Spleen (tissue), 11 donors: Measurements from ENCODE around the gene ZNF267. TPM values are rescaled to one million over a fixed set of nuclear protein-coding genes. Genes with fewer than 3 reads are reported as not detected.

Experiments used
- DNase-seq: peaks from one replicate; pipeline ENCODE4 v3.0.0-alpha.2; 2020
- H3K27ac ChIP-seq, 8 donors: fragments of 200-600 bp; sonication (generic) in 7 of 8; 1 replicate in 4 of 8; 2 replicates in 4 of 8; pipeline versions ENCODE4 v1.5.0 to v1.8.0; 2016 to 2021; ENCODE audit warnings: inconsistent platforms in 4 of 8, mild to moderate bottlenecking in 4 of 8, moderate library complexity in 1 of 8
- H3K27me3 ChIP-seq, 7 donors: fragments of 200-600 bp; sonication (generic) in 6 of 7; replicated peaks in 1 of 7; 1 replicate in 4 of 7; 2 replicates in 3 of 7; pipeline versions ENCODE4 v1.5.0 to v1.8.0; 2016 to 2021; ENCODE audit warnings: inconsistent platforms in 3 of 7, mild to moderate bottlenecking in 1 of 7
- H3K36me3 ChIP-seq, 6 donors: fragments of 200-600 bp; sonication (generic) in 5 of 6; 1 replicate in 4 of 6; 2 replicates in 2 of 6; pipeline versions ENCODE4 v1.5.0 to v1.8.0; 2016 to 2021; ENCODE audit warnings: inconsistent platforms in 2 of 6
- H3K4me1 ChIP-seq, 6 donors: fragments of 200-600 bp; sonication (generic) in 5 of 6; 1 replicate in 3 of 6; 2 replicates in 3 of 6; pipeline versions ENCODE4 v1.5.0 to v1.8.0; 2016 to 2021; ENCODE audit warnings: inconsistent platforms in 3 of 6
- H3K4me3 ChIP-seq, 8 donors: fragments of 200-600 bp; sonication (generic) in 7 of 8; 1 replicate in 4 of 8; 2 replicates in 4 of 8; pipeline versions ENCODE4 v1.5.0 to v1.8.0; 2016 to 2021; ENCODE audit warnings: inconsistent platforms in 4 of 8, mild to moderate bottlenecking in 4 of 8, moderate library complexity in 2 of 8
- H3K9me3 ChIP-seq, 8 donors: fragments of 200-600 bp; sonication (generic) in 7 of 8; 1 replicate in 4 of 8; 2 replicates in 4 of 8; pipeline versions ENCODE4 v1.5.0 to v1.8.0; 2016 to 2021; ENCODE audit warnings: inconsistent platforms in 4 of 8
- CTCF ChIP-seq, 11 experiments: fragments of 200-600 bp in 7 of 11; fragments of 450-650 bp in 4 of 11; sonication (generic) in 4 of 11; IDR thresholded peaks in 8 of 11; conservative IDR thresholded peaks in 3 of 11; 1 replicate in 7 of 11; 2 replicates in 4 of 11; pipeline versions ENCODE4 v1.4.0 to v1.8.0; 2016 to 2021; ENCODE audit warnings: antibody characterized with exemption in 11 of 11, inconsistent platforms in 4 of 11, mild to moderate bottlenecking in 1 of 11
- POLR2A ChIP-seq, 3 donors: fragments of 450-650 bp; IDR thresholded peaks; one replicate each; pipeline ENCODE4 v1.5.1; 2017; ENCODE audit warnings: antibody characterized with exemption in 3 of 3, mild to moderate bottlenecking in 1 of 3
- POLR2AphosphoS5 ChIP-seq, 3 donors: sonication (generic); formaldehyde crosslinking; IDR thresholded peaks; one replicate each; pipeline ENCODE4 v1.5.1; 2017; ENCODE audit warnings: antibody characterized with exemption in 3 of 3
- WGBS, 5 donors: extraction: QIAGEN DNeasy Blood & Tissue Kit in 3 of 5; methylation state at CpG; one replicate each; pipeline versions ENCODE4 v1.1.5 to v1.1.7; 2013 to 2018; 5-methylcytosine and 5-hydroxymethylcytosine counted together
- intact Hi-C: fragments of 100-400 bp; cut with DNase I; formaldehyde crosslinking; loops from one replicate; pipeline ENCODE4 v1.15.0; 2023; ENCODE audit warnings: low total_unique reads
- polyA plus RNA-seq, 3 donors: library from polyadenylated mRNA; stranded (reverse); fragments of 200-250 nt; gene quantifications; one replicate each; pipeline ENCODE4 v1.2.1, GENCODE V29; 2013
- total RNA-seq, 7 donors: library from RNA; depleted of rRNA in 3 of 7; stranded (reverse); fragments of >200 nt in 3 of 7; fragmentation: NEBNext Ultra II Directional in 4 of 7; extraction: Animal tissue kit (Norgen Biotek cat#: 25700) in 4 of 7; gene quantifications; one replicate each; pipeline versions ENCODE4 v1.1.0 to v1.2.1, GENCODE V29; 2016 to 2021
- donor health status: healthy with polysubstance abuse.
- donor health status: DM: no; HTN: no; CAD: no; lungs with moderate emphysema.
- donor health status: DM: no; HTN: no; CAD: no.
- donor health status: Bipolar disorder and iron deficiency.
- donor health status: healthy.
- donor health status: DM: no; HTN: no; CAD: no.
- donor health status: DM: yes; HTN: yes; CAD: no.

The ZNF267 gene
- total and polyA plus RNA-seq, 10 donors: 9.0 to 50.6 (median 37.7) TPM

GRCh38 chr16:31871510-31871909 is 2.1 kb upstream of the ZNF267 start:
- intact Hi-C loops: no loop called here
- H3K4me3 ChIP-seq: no peak overlapping the region
- WGBS, 5 donors: 86 to 92% (median 89%) methylated on average over 3 of the region's 3 CpGs
- H3K4me1 ChIP-seq: peaks cover 38 to 69% (median 61%) of the 10 kb centered on the region in 6 donors
- H3K9me3 ChIP-seq: no peaks in the 10 kb centered on the region
- H3K27me3 ChIP-seq: no peaks in the 10 kb centered on the region
- TF ChIP-seq POLR2AphosphoS5 (IDR thresholded peaks at IDR 0.05) (no peak), CTCF (IDR thresholded peaks at IDR 0.05 in 8 of 11, conservative IDR thresholded peaks at IDR 0.05 in 3 of 11) (no peak), POLR2A (IDR thresholded peaks at IDR 0.05) (no peak)
- peak overlapping the region in 3 of 8 donors; percentile 93 to 99 (median 96) for H3K27ac ChIP-seq
- peaks cover 0 to 5% (median 0%) of the 10 kb centered on the region in 6 donors for H3K36me3 ChIP-seq
- DNase-seq: no peak

- no peak for DNase-seq
- H3K4me1 ChIP-seq: peaks cover 43 to 76% (median 68%) of the 10 kb centered on the region in 6 donors
- no peaks in the 10 kb centered on the region for H3K9me3 ChIP-seq
- intact Hi-C loops: no loop called here
- 86 to 94% (median 92%) methylated on average over 3 to 6 of the region's 6 CpGs for WGBS, 5 donors
- TF ChIP-seq POLR2AphosphoS5 (IDR thresholded peaks at IDR 0.05) (no peak), POLR2A (IDR thresholded peaks at IDR 0.05) (no peak), CTCF (IDR thresholded peaks at IDR 0.05 in 8 of 11, conservative IDR thresholded peaks at IDR 0.05 in 3 of 11) (no peak)
- peaks cover 0 to 10% (median 0%) of the 10 kb centered on the region in 6 donors for H3K36me3 ChIP-seq
- no peaks in the 10 kb centered on the region for H3K27me3 ChIP-seq
- H3K27ac ChIP-seq: peak overlapping the region in 3 of 8 donors; percentile 93 to 99 (median 96)
- H3K4me3 ChIP-seq: no peak overlapping the region
These were observed 1.4 kb upstream of the ZNF267 start for GRCh38 chr16:31872201-31872600.

GRCh38 chr16:31874366-31875111 is 932 bp downstream of the ZNF267 start:
- Histone ChIP-seq H3K9me3 (no peaks in the 10 kb centered on the region), H3K36me3 (peaks cover 0 to 28% (median 0%) of the 10 kb centered on the region in 6 donors), H3K27ac (peak overlapping the region; percentile 95 to 99 (median 98)), H3K27me3 (no peaks in the 10 kb centered on the region), H3K4me3 (peak overlapping the region; percentile 78 to 99 (median 96)), H3K4me1 (peaks cover 54 to 85% (median 77%) of the 10 kb centered on the region in 6 donors)
- WGBS, 5 donors: 3 to 4% (median 4%) methylated on average over 14 of the region's 14 CpGs
- no peak for DNase-seq
- TF ChIP-seq POLR2A (IDR thresholded peaks at IDR 0.05): no peak
- no peak for TF ChIP-seq POLR2AphosphoS5 (IDR thresholded peaks at IDR 0.05)
- TF ChIP-seq CTCF (IDR thresholded peaks at IDR 0.05 in 8 of 11, conservative IDR thresholded peaks at IDR 0.05 in 3 of 11): no peak
- intact Hi-C loops: no loop called here

GRCh38 chr16:31875112-31875803 is 1.7 kb downstream of the ZNF267 start:
- Histone ChIP-seq H3K27ac (peak overlapping the region in 7 of 8 donors; percentile 95 to 99 (median 98)), H3K4me3 (peak overlapping the region; percentile 78 to 99 (median 96)), H3K36me3 (peaks cover 0 to 36% (median 0%) of the 10 kb centered on the region in 6 donors), H3K27me3 (no peaks in the 10 kb centered on the region), H3K4me1 (peaks cover 51 to 85% (median 77%) of the 10 kb centered on the region in 6 donors), H3K9me3 (no peaks in the 10 kb centered on the region)
- 43 to 64% (median 56%) methylated on average over 5 of the region's 5 CpGs for WGBS, 5 donors
- intact Hi-C loops: no loop called here
- no peak for DNase-seq
- TF ChIP-seq POLR2AphosphoS5 (IDR thresholded peaks at IDR 0.05) (no peak), POLR2A (IDR thresholded peaks at IDR 0.05) (no peak), CTCF (IDR thresholded peaks at IDR 0.05 in 8 of 11, conservative IDR thresholded peaks at IDR 0.05 in 3 of 11) (no peak)
